PC-3 (cell line): ENCODE results near the gene VDAC2. TPM values are rescaled to one million over a fixed set of nuclear protein-coding genes. Genes with fewer than 3 reads are reported as not detected.
A peak's percentile ranks its signal among the peaks of the same experiment; 100 is the strongest.

Source experiments
- ATAC-seq: fragments of 200-7000 bp; cut with Tn5 transposase; 2 replicates; pipeline ENCODE4 v1.9.1; 2020; ENCODE audit warnings: mild to moderate bottlenecking, moderate library complexity
- BruUV-seq: library from RNA; stranded (reverse); fragments of 400-500 nt; replicated peaks from 2 replicates; lab custom pipeline; 2021; lab: Mats Ljungman, UMichigan
- CTCF ChIA-PET: fragments of 300-600 bp; sonication (Branson Sonifier 250); formaldehyde crosslinking; loops from one replicate; lab custom pipeline; 2022; ENCODE audit warnings: antibody characterized with exemption; lab: Charles Lee
- POLR2A ChIA-PET: fragments of 300-600 bp; sonication (Branson Sonifier 250); formaldehyde crosslinking; loops from one replicate; lab custom pipeline; 2022; ENCODE audit warnings: antibody characterized with exemption; ENCODE audit not compliant: unreplicated experiment; lab: Charles Lee
- DNase-seq: peaks from one replicate; pipeline ENCODE4 v3.0.0-alpha.2; 2015
- H2AFZ ChIP-seq: fragments of 300-600 bp; sonication (generic); 2 replicates; pipeline ENCODE4 v1.6.0; 2016; ENCODE audit warnings: antibody characterized with exemption, low read length
- H3F3A ChIP-seq: fragments of 300-600 bp; sonication (generic); one replicate; pipeline ENCODE4 v1.6.0; 2017; ENCODE audit warnings: antibody characterized with exemption, low read length, control low read depth, mild to moderate bottlenecking; ENCODE audit not compliant: unreplicated experiment
- H3K27ac ChIP-seq: fragments of 300-600 bp; sonication (generic); 2 replicates; pipeline ENCODE4 v1.5.1; 2016; ENCODE audit warnings: mild to moderate bottlenecking, low read length
- H3K27me3 ChIP-seq: fragments of 300-600 bp; sonication (generic); 2 replicates; pipeline ENCODE4 v1.6.1; 2016; ENCODE audit warnings: low read length, mixed read lengths
- H3K36me3 ChIP-seq: fragments of 300-600 bp; sonication (generic); 2 replicates; pipeline ENCODE4 v1.6.1; 2016; ENCODE audit warnings: low read depth, mixed run types, low read length, mixed read lengths
- H3K4me1 ChIP-seq: fragments of 300-600 bp; sonication (generic); 2 replicates; pipeline ENCODE4 v1.5.1; 2016; ENCODE audit warnings: low read length; ENCODE audit not compliant: insufficient read depth
- H3K4me2 ChIP-seq: fragments of 300-600 bp; sonication (generic); 2 replicates; pipeline ENCODE4 v1.6.0; 2016; ENCODE audit warnings: low read length
- H3K4me3 ChIP-seq: fragments of 300-600 bp; sonication (generic); 2 replicates; pipeline ENCODE4 v1.5.1; 2016; ENCODE audit warnings: mild to moderate bottlenecking, low read length, mixed read lengths
- H3K79me2 ChIP-seq: fragments of 300-600 bp; sonication (generic); 2 replicates; pipeline ENCODE4 v1.6.1; 2017; ENCODE audit warnings: low read length, mixed read lengths
- H3K9ac ChIP-seq: fragments of 300-600 bp; sonication (generic); 2 replicates; pipeline ENCODE4 v1.6.0; 2016; ENCODE audit warnings: mild to moderate bottlenecking, low read length
- H3K9me2 ChIP-seq: fragments of 300-600 bp; sonication (generic); replicated peaks from 2 replicates; pipeline ENCODE4 v1.6.1; 2016; ENCODE audit warnings: mixed run types, low read length, mixed read lengths
- H3K9me3 ChIP-seq: fragments of 300-600 bp; sonication (generic); 2 replicates; pipeline ENCODE4 v1.6.1; 2016; ENCODE audit warnings: low read length, mixed read lengths
- H4K20me1 ChIP-seq: fragments of 300-600 bp; sonication (generic); 2 replicates; pipeline ENCODE4 v1.6.1; 2016; ENCODE audit warnings: low read length, mixed read lengths
- CTCF ChIP-seq: fragments of 300-600 bp; sonication (generic); conservative IDR thresholded peaks from 2 replicates; pipeline ENCODE4 v1.5.1; 2017; ENCODE audit warnings: antibody characterized with exemption, low read depth, mild to moderate bottlenecking, low read length
- EZH2 ChIP-seq: fragments of 300-600 bp; sonication (generic); IDR thresholded peaks from one replicate; pipeline ENCODE4 v1.6.1; 2017; ENCODE audit warnings: antibody characterized with exemption, mild to moderate bottlenecking, low read length; ENCODE audit not compliant: unreplicated experiment
- EZH2phosphoT487 ChIP-seq: fragments of 300-600 bp; sonication (generic); IDR thresholded peaks from 2 replicates; pipeline ENCODE4 v1.6.1; 2018; ENCODE audit warnings: mild to moderate bottlenecking, antibody characterized with exemption, low read length, borderline replicate concordance
- intact Hi-C: fragments of 100-400 bp; cut with micrococcal nuclease; formaldehyde crosslinking; loops from 2 replicates; pipeline ENCODE4 v1.9.0; 2023
- total RNA-seq: library from RNA; depleted of rRNA; stranded (reverse); fragments of >200 nt; gene quantifications from 2 replicates; pipeline ENCODE4 v1.2.3, GENCODE V29; 2014

Gene VDAC2
- total RNA-seq, 1 experiment from 2014 or later = 542 TPM

GRCh38 chr10:75230600-75231038, 20.0 kb downstream of the VDAC2 start:
- peaks cover 38% of the 10 kb centered on the region for H3K4me1 ChIP-seq
- H3K79me2 ChIP-seq = peaks cover 58% of the 10 kb centered on the region
- intact Hi-C loops = loop anchor here (1.0 to 10.0 kb wide), 6 partner anchors 19 to 403 kb away; partner anchors contain the start of genes KAT6B and SAMD8
- H3K36me3 ChIP-seq = peaks cover 66% of the 10 kb centered on the region
- no peak overlapping the region for H3K9ac ChIP-seq
- CTCF ChIA-PET = interaction anchor here (0.6 to 6.8 kb wide), 10 partner anchors 11 to 217 kb away, joined by 3 to 170 read pairs (median 4); no protein-coding TSS in a partner anchor
- peaks cover 62% of the 10 kb centered on the region for H4K20me1 ChIP-seq
- no peak overlapping the region for H3K4me2 ChIP-seq
- H3K9me2 ChIP-seq = no peaks in the 10 kb centered on the region
- BruUV-seq = no TSS peak
- H3K4me3 ChIP-seq = no peak overlapping the region
- H3K27me3 ChIP-seq = no peaks in the 10 kb centered on the region
- TF ChIP-seq CTCF = peak; percentile 100
- TF ChIP-seq EZH2 = no peak
- peak; percentile 16 for ATAC-seq
- peaks cover 57% of the 10 kb centered on the region for H3F3A ChIP-seq
- no peak overlapping the region for H2AFZ ChIP-seq
- H3K9me3 ChIP-seq = no peaks in the 10 kb centered on the region
- H3K27ac ChIP-seq = no peak overlapping the region
- POLR2A ChIA-PET = interaction anchor here (1.0 kb wide), 2 partner anchors 19 to 43 kb away, joined by 3 read pairs; no protein-coding TSS in a partner anchor
- DNase-seq = peak; percentile 100

- no peak overlapping the region for H2AFZ ChIP-seq
- TSS peak; percentile 15 for BruUV-seq
- H3K27me3 ChIP-seq = no peaks in the 10 kb centered on the region
- H3K4me1 ChIP-seq = peaks cover 42% of the 10 kb centered on the region
- H3K9me3 ChIP-seq = no peaks in the 10 kb centered on the region
- no peak overlapping the region for H3K4me2 ChIP-seq
- no peaks in the 10 kb centered on the region for H3K9me2 ChIP-seq
- POLR2A ChIA-PET = interaction anchor here (0.6 kb wide), 1 partner anchor 1077 kb away, joined by 10 read pairs; no protein-coding TSS in a partner anchor
- H3K4me3 ChIP-seq = no peak overlapping the region
- H3K79me2 ChIP-seq = peaks cover 45% of the 10 kb centered on the region
- CTCF ChIA-PET = interaction anchor here (6.8 kb wide), 1 partner anchor 46 kb away, joined by 170 read pairs; no protein-coding TSS in a partner anchor
- H4K20me1 ChIP-seq = peaks cover 49% of the 10 kb centered on the region
- no peak for ATAC-seq
- intact Hi-C loops = loop anchor here (5.0 to 10.0 kb wide), 2 partner anchors 307 to 405 kb away; partner anchors contain the start of gene KAT6B
- DNase-seq = peak; percentile 36
- peaks cover 53% of the 10 kb centered on the region for H3F3A ChIP-seq
- no peak for TF ChIP-seq EZH2
- no peak for TF ChIP-seq CTCF
- no peak for TF ChIP-seq EZH2phosphoT487
- no peak overlapping the region for H3K9ac ChIP-seq
- peaks cover 53% of the 10 kb centered on the region for H3K36me3 ChIP-seq
- H3K27ac ChIP-seq = no peak overlapping the region
Observed at GRCh38 chr10:75231672-75232581, 21.3 kb downstream of the VDAC2 start.
